Measurements from ENCODE around the gene SLC25A21. TPM values are rescaled to one million over a fixed set of nuclear protein-coding genes. Genes with fewer than 3 reads are reported as not detected.

Gene SLC25A21
- total and polyA plus RNA-seq, 7 donors: 0.07 to 0.37 (median 0.18) TPM; not detected in 1

- no peak for ATAC-seq
- DNase-seq: no peak
- Histone ChIP-seq H3K4me1 (no peaks in the 10 kb centered on the region), H3K27ac (no peak overlapping the region), H3K27me3 (ENCODE audit: insufficient read depth in 3 of 3, low read length in 2 of 3) (no peaks in the 10 kb centered on the region), H3K36me3 (ENCODE audit: insufficient read depth in 1 of 2, low read depth in 1 of 2) (no peaks in the 10 kb centered on the region), H3K4me3 (no peak overlapping the region), H3K9me3 (no peaks in the 10 kb centered on the region)
- WGBS, 3 donors: 51 to 59% (median 59%) methylated on average over 3 of the region's 3 CpGs
- intact Hi-C loops (cut with DNase I): no loop called here
- no peak for TF ChIP-seq CTCF (IDR thresholded peaks at IDR 0.05)
Observed at GRCh38 chr14:37139710-37140109, 32.7 kb downstream of the SLC25A21 start.

- no peak for TF ChIP-seq CTCF (IDR thresholded peaks at IDR 0.05)
- no peak for DNase-seq
- ATAC-seq: no peak
- no peak overlapping the region for H3K27ac ChIP-seq
- intact Hi-C loops (cut with DNase I): no loop called here
- no peaks in the 10 kb centered on the region for H3K4me1 ChIP-seq
- no peaks in the 10 kb centered on the region for H3K27me3 ChIP-seq (ENCODE audit: insufficient read depth in 3 of 3, low read length in 2 of 3)
- H3K9me3 ChIP-seq: no peaks in the 10 kb centered on the region
- H3K36me3 ChIP-seq (ENCODE audit: insufficient read depth in 1 of 2, low read depth in 1 of 2): no peaks in the 10 kb centered on the region
- no peak overlapping the region for H3K4me3 ChIP-seq
- WGBS, 3 donors: 39 to 59% (median 53%) methylated on average over 2 of the region's 2 CpGs
Observed at GRCh38 chr14:37138898-37139297, 33.5 kb downstream of the SLC25A21 start.

- intact Hi-C loops (cut with DNase I): no loop called here
- Histone ChIP-seq H3K27ac (no peak overlapping the region), H3K4me1 (no peaks in the 10 kb centered on the region), H3K36me3 (ENCODE audit: insufficient read depth in 1 of 2, low read depth in 1 of 2) (no peaks in the 10 kb centered on the region), H3K9me3 (no peaks in the 10 kb centered on the region), H3K4me3 (no peak overlapping the region), H3K27me3 (ENCODE audit: insufficient read depth in 3 of 3, low read length in 2 of 3) (no peaks in the 10 kb centered on the region)
- no peak for DNase-seq
- ATAC-seq: no peak
- WGBS, 3 donors: 80 to 89% (median 83%) methylated on average over 3 of the region's 3 CpGs
- no peak for TF ChIP-seq CTCF (IDR thresholded peaks at IDR 0.05)
Observed at GRCh38 chr14:37133284-37133913, 39.0 kb downstream of the SLC25A21 start.

GRCh38 chr14:37131205-37131604, 41.2 kb downstream of the SLC25A21 start:
- H3K9me3 ChIP-seq: no peaks in the 10 kb centered on the region
- H3K27me3 ChIP-seq (ENCODE audit: insufficient read depth in 3 of 3, low read length in 2 of 3): no peaks in the 10 kb centered on the region
- ATAC-seq (no peak), DNase-seq (no peak)
- no peak overlapping the region for H3K27ac ChIP-seq
- intact Hi-C loops (cut with DNase I): no loop called here
- no peak overlapping the region for H3K4me3 ChIP-seq
- 21 to 32% (median 32%) methylated on average over 2 of the region's 2 CpGs for WGBS, 3 donors
- TF ChIP-seq CTCF (IDR thresholded peaks at IDR 0.05): no peak
- no peaks in the 10 kb centered on the region for H3K4me1 ChIP-seq
- no peaks in the 10 kb centered on the region for H3K36me3 ChIP-seq (ENCODE audit: insufficient read depth in 1 of 2, low read depth in 1 of 2)

- Histone ChIP-seq H3K36me3 (ENCODE audit: insufficient read depth in 1 of 2, low read depth in 1 of 2) (no peaks in the 10 kb centered on the region), H3K27me3 (ENCODE audit: insufficient read depth in 3 of 3, low read length in 2 of 3) (no peaks in the 10 kb centered on the region), H3K27ac (no peak overlapping the region), H3K4me3 (no peak overlapping the region), H3K9me3 (no peaks in the 10 kb centered on the region), H3K4me1 (no peaks in the 10 kb centered on the region)
- DNase-seq: no peak
- 83 to 85% (median 84%) methylated on average over 7 of the region's 7 CpGs for WGBS, 3 donors
- intact Hi-C loops (cut with DNase I): no loop called here
- TF ChIP-seq CTCF (IDR thresholded peaks at IDR 0.05): no peak
- no peak for ATAC-seq
Observed at GRCh38 chr14:37129047-37129446, 43.4 kb downstream of the SLC25A21 start.

Data from psoas muscle (tissue), 8 donors.